ENCODE results near the gene EEF2. TPM values are rescaled to one million over a fixed set of nuclear protein-coding genes. Genes with fewer than 3 reads are reported as not detected.

Gene EEF2
- total RNA-seq, 4 donors from 2014 or later, result 1,423 to 2,137 (median 2,023) TPM

GRCh38 chr19:3931041-3931440, 54.2 kb downstream of the EEF2 start:
- peaks cover 4% of the 10 kb centered on the region for H3K4me1 ChIP-seq
- H3K27me3 ChIP-seq, result peaks cover 46% of the 10 kb centered on the region
- H3K36me3 ChIP-seq, result no peaks in the 10 kb centered on the region
- no peak overlapping the region for H3K27ac ChIP-seq
- H3K9me3 ChIP-seq, result no peaks in the 10 kb centered on the region
- TF ChIP-seq POLR2A (IDR thresholded peaks at IDR 0.05) (no peak), CTCF (IDR thresholded peaks at IDR 0.05) (no peak), EP300 (IDR thresholded peaks at IDR 0.05) (no peak), POLR2AphosphoS5 (IDR thresholded peaks at IDR 0.05) (no peak)
- H3K4me3 ChIP-seq, result no peak overlapping the region
- DNase-seq (ENCODE audit: low spot score in 2 of 2), result no peak
- WGBS, result 55% methylated on average over 5 of the region's 8 CpGs

Other genes starting within 250 kb of the EEF2 start
- 10 to 100 TPM; 19.8 to 55.0 (median 25.8) TPM for gene APBA3, start 223.8 kb downstream of the EEF2 start, total RNA-seq
- gene MRPL54, start 222.8 kb downstream of the EEF2 start, total RNA-seq, result 10 to 100 TPM; 41.5 to 92.6 (median 63.7) TPM
- not detected for gene RAX2, start 213.2 kb downstream of the EEF2 start, total RNA-seq
- gene MATK, start 199.1 kb downstream of the EEF2 start, total RNA-seq, result 1 to 10 TPM in 3 of 4 donors, under 1 TPM in 1; 0.57 to 5.4 (median 2.0) TPM
- gene ZFR2, start 116.4 kb downstream of the EEF2 start, total RNA-seq, result 1 to 10 TPM in 2 of 4 donors, not detected in 2; 2.5 to 4.8 TPM
- gene ATCAY, start 104.8 kb downstream of the EEF2 start, total RNA-seq, result not detected
- gene NMRK2, start 52.4 kb downstream of the EEF2 start, total RNA-seq, result not detected
- 10 to 100 TPM; 56.5 to 71.8 (median 61.7) TPM for gene DAPK3, start 14.4 kb downstream of the EEF2 start, total RNA-seq
- 10 to 100 TPM; 17.1 to 28.7 (median 22.6) TPM for gene PIAS4, start 22.3 kb upstream of the EEF2 start, total RNA-seq
- 10 to 100 TPM; 60.3 to 94.2 (median 77.4) TPM for gene ZBTB7A, start 81.4 kb upstream of the EEF2 start, total RNA-seq
- 100 to 1,000 TPM in 1 of 4 donors, 10 to 100 TPM in 3; 88.0 to 103 (median 95.0) TPM for gene MAP2K2, start 138.7 kb upstream of the EEF2 start, total RNA-seq
- gene CREB3L3, start 168.2 kb upstream of the EEF2 start, total RNA-seq, result under 1 TPM in 1 of 4 donors, not detected in 3; 0.64 TPM
- gene SIRT6, start 197.1 kb upstream of the EEF2 start, total RNA-seq, result 10 to 100 TPM; 28.1 to 45.7 (median 31.8) TPM
- under 1 TPM; 0.44 to 0.87 (median 0.54) TPM for gene ANKRD24, start 197.2 kb upstream of the EEF2 start, total RNA-seq
- under 1 TPM in 3 of 4 donors, not detected in 1; 0.57 to 0.89 (median 0.57) TPM for gene EBI3, start 244.1 kb upstream of the EEF2 start, total RNA-seq

All from suprapubic skin (tissue), 4 donors.